K562 (cell line): ENCODE measurements around the gene LRRC61. TPM values are rescaled to one million over a fixed set of nuclear protein-coding genes. Genes with fewer than 3 reads are reported as not detected.
A peak's percentile ranks its signal among the peaks of the same experiment; 100 is the strongest.

Source experiments
- ATAC-seq: fragments of 200-7000 bp; cut with Tn5 transposase; 3 replicates; pipeline ENCODE4 v1.9.1; 2020; ENCODE audit warnings: moderate library complexity
- BruUV-seq: library from RNA; stranded (reverse); fragments of 400-500 nt; replicated peaks from 2 replicates; lab custom pipeline; 2021; lab: Mats Ljungman, UMichigan
- CTCF ChIA-PET: fragments of 300-600 bp; formaldehyde crosslinking; extraction: SDS; loops from one replicate; lab custom pipeline; 2021; ENCODE audit warnings: low intra/inter-chr PET ratio; lab: Yijun Ruan, JAX
- POLR2A ChIA-PET: fragments of 300-600, 350-650 bp; sonication (Branson Sonifier 250); formaldehyde crosslinking; extraction: SDS; loops from one replicate; lab custom pipeline; 2021; ENCODE audit warnings: antibody characterized with exemption, inconsistent platforms; lab: Yijun Ruan, JAX
- DNase-seq, 4 experiments: peaks; one replicate each; pipeline versions ENCODE4 v3.0.0 to v3.0.0-alpha.2; 2011 to 2018; ENCODE audit warnings: low spot score in 3 of 4, mixed read lengths in 3 of 4; ENCODE audit errors: extremely low read depth in 1 of 4
- FAIRE-seq: peaks from 2 replicates; lab custom pipeline; 2011; peaks lifted over from hg19 to GRCh38; lab: Jason Lieb, UNC
- H2AFZ ChIP-seq: 2 replicates; pipeline ENCODE4 v1.6.0; 2011; ENCODE audit warnings: low read depth, low read length, control low read depth, inconsistent platforms
- H3K27ac ChIP-seq: fragments of 200-600 bp; 3 replicates; pipeline ENCODE4 v1.8.0; 2011; ENCODE audit warnings: low read depth, mild to moderate bottlenecking, control low read depth, inconsistent platforms, low read length, moderate library complexity, mixed read lengths; ENCODE audit errors: extremely low read depth
- H3K27me3 ChIP-seq, 2 experiments: fragments of 300-600 bp in 1 of 2; 2 replicates in 1 of 2; 3 replicates in 1 of 2; pipeline versions ENCODE4 v1.6.0 to v1.8.0; 2011; ENCODE audit warnings: inconsistent platforms in 2 of 2, low read length in 2 of 2, mild to moderate bottlenecking in 1 of 2, mixed read lengths in 1 of 2, moderate library complexity in 1 of 2; ENCODE audit not compliant: control insufficient read depth in 2 of 2, insufficient read depth in 2 of 2
- H3K36me3 ChIP-seq: fragments of 300-600 bp; 3 replicates; pipeline ENCODE4 v1.8.0; 2011; ENCODE audit warnings: mild to moderate bottlenecking, low read length, inconsistent platforms; ENCODE audit not compliant: control insufficient read depth, insufficient read depth
- H3K4me1 ChIP-seq, 2 experiments: fragments of 200-600 bp in 1 of 2; replicated peaks in 1 of 2; 2 replicates in 1 of 2; 3 replicates in 1 of 2; pipeline versions ENCODE4 v1.5.1 to v1.8.0; 2011; ENCODE audit warnings: inconsistent platforms in 2 of 2, low read length in 2 of 2, mild to moderate bottlenecking in 1 of 2, mixed read lengths in 1 of 2, moderate library complexity in 1 of 2; ENCODE audit not compliant: control insufficient read depth in 2 of 2, insufficient read depth in 2 of 2
- H3K4me2 ChIP-seq: 2 replicates; pipeline ENCODE4 v1.6.1; 2011; ENCODE audit warnings: low read length, control low read depth, inconsistent platforms, mixed read lengths; ENCODE audit not compliant: insufficient read depth
- H3K4me3 ChIP-seq: fragments of 200-600 bp; sonication (generic), shearing (Covaris generic); 2 replicates; pipeline ENCODE4 v1.5.1; 2016; ENCODE audit warnings: control low read depth, inconsistent platforms
- H3K79me2 ChIP-seq: fragments of 200-600 bp; 3 replicates; pipeline ENCODE4 v1.8.0; 2011; ENCODE audit warnings: low read length, inconsistent platforms; ENCODE audit not compliant: control insufficient read depth, insufficient read depth
- H3K9ac ChIP-seq, 2 experiments: 2 replicates each; pipeline versions ENCODE4 v1.6.0 to v1.6.1; 2011; ENCODE audit warnings: low read depth in 2 of 2, low read length in 2 of 2, control low read depth in 1 of 2, inconsistent platforms in 1 of 2, mild to moderate bottlenecking in 1 of 2, mixed read lengths in 1 of 2; ENCODE audit not compliant: insufficient read depth in 1 of 2
- H3K9me1 ChIP-seq: one replicate; pipeline ENCODE4 v1.6.0; 2011; ENCODE audit warnings: inconsistent platforms, mild to moderate bottlenecking, low read length, moderate library complexity; ENCODE audit not compliant: control insufficient read depth, insufficient read depth
- H3K9me3 ChIP-seq: replicated peaks from 2 replicates; pipeline ENCODE4 v1.5.1; 2011; ENCODE audit warnings: low read depth, low read length, inconsistent platforms; ENCODE audit not compliant: control insufficient read depth, insufficient read depth
- H4K20me1 ChIP-seq: replicated peaks from 2 replicates; pipeline ENCODE4 v1.6.1; 2011; ENCODE audit warnings: low read length, inconsistent platforms, mixed read lengths; ENCODE audit not compliant: control insufficient read depth, insufficient read depth
- ARID1B ChIP-seq: fragments of 450-650 bp; IDR thresholded peaks from 2 replicates; pipeline ENCODE4 v1.6.1; 2016; ENCODE audit warnings: antibody characterized with exemption, mild to moderate bottlenecking, inconsistent platforms
- CTCF ChIP-seq, 3 experiments: IDR thresholded peaks in 2 of 3; conservative IDR thresholded peaks in 1 of 3; 2 replicates each; pipeline ENCODE4 v1.5.1; 2011 to 2012; ENCODE audit warnings: low read length in 3 of 3, mild to moderate bottlenecking in 3 of 3, control low read depth in 2 of 3, improper control_type of control experiment in 1 of 3, inconsistent platforms in 1 of 3, low read depth in 1 of 3, mixed read lengths in 1 of 3, moderate library complexity in 1 of 3; ENCODE audit not compliant: insufficient read depth in 2 of 3
- CXXC5 ChIP-seq: fragments of 250-450 bp; sonication (Bioruptor Pico); IDR thresholded peaks from 2 replicates; pipeline ENCODE4 v1.8.0; 2022; ENCODE audit warnings: inconsistent platforms, mild to moderate bottlenecking, moderate library complexity
- FOXP1 ChIP-seq: sonication (generic); formaldehyde crosslinking; IDR thresholded peaks from 2 replicates; pipeline ENCODE4 v1.8.0; 2022; ENCODE audit warnings: mild to moderate bottlenecking, missing genetic modification reagents
- GATAD2A ChIP-seq: fragments of 450-650 bp; IDR thresholded peaks from 2 replicates; pipeline ENCODE4 v1.6.1; 2017
- HNRNPLL ChIP-seq: fragments of 200-400 bp; formaldehyde crosslinking; IDR thresholded peaks from 2 replicates; pipeline ENCODE4 v1.6.1; 2017; ENCODE audit warnings: low read length, low read depth, mild to moderate bottlenecking; ENCODE audit not compliant: poor library complexity, severe bottlenecking
- ILF3 ChIP-seq: fragments of 450-650 bp; IDR thresholded peaks from 2 replicates; pipeline ENCODE4 v1.6.1; 2018; ENCODE audit warnings: antibody characterized with exemption, mild to moderate bottlenecking, moderate library complexity, borderline replicate concordance
- NCOA1 ChIP-seq: fragments of 450-650 bp; IDR thresholded peaks from 2 replicates; pipeline ENCODE4 v1.6.1; 2016; ENCODE audit warnings: low read depth
- RHOXF2B ChIP-seq: fragments of 250-450 bp; sonication (Bioruptor Pico); conservative IDR thresholded peaks from 2 replicates; pipeline ENCODE4 v1.5.1; 2021
- TEAD4 ChIP-seq, 2 experiments: sonication (generic) in 1 of 2; formaldehyde crosslinking in 1 of 2; IDR thresholded peaks; 2 replicates each; pipeline versions ENCODE4 v1.6.1 to v1.8.0; 2012 to 2022; ENCODE audit warnings: borderline replicate concordance in 1 of 2, inconsistent platforms in 1 of 2, low read length in 1 of 2, mild to moderate bottlenecking in 1 of 2, missing genetic modification reagents in 1 of 2
- ZBTB33 ChIP-seq: sonication (generic); formaldehyde crosslinking; IDR thresholded peaks from 2 replicates; pipeline ENCODE4 v1.8.1; 2023; ENCODE audit warnings: mild to moderate bottlenecking, missing genetic modification reagents
- ZKSCAN1 ChIP-seq: fragments of 150-350 bp; IDR thresholded peaks from 2 replicates; pipeline ENCODE4 v1.6.1; 2016; ENCODE audit warnings: low read depth, low read length
- ZNF12 ChIP-seq: sonication (generic); formaldehyde crosslinking; IDR thresholded peaks from 2 replicates; pipeline ENCODE4 v1.4.0; 2020; ENCODE audit warnings: mild to moderate bottlenecking, missing genetic modification reagents
- ZNF121 ChIP-seq: sonication (generic); formaldehyde crosslinking; conservative IDR thresholded peaks from 2 replicates; pipeline ENCODE4 v1.8.0; 2022; ENCODE audit warnings: missing genetic modification reagents
- ZNF277 ChIP-seq: fragments of 250-450 bp; sonication (Bioruptor Pico); IDR thresholded peaks from 2 replicates; pipeline ENCODE4 v1.8.0; 2022; ENCODE audit warnings: inconsistent platforms, mild to moderate bottlenecking, moderate library complexity, borderline replicate concordance
- ZNF324 ChIP-seq: fragments of 250-450 bp; sonication (Bioruptor Pico); IDR thresholded peaks from 2 replicates; pipeline ENCODE4 v1.4.0; 2020; ENCODE audit warnings: mild to moderate bottlenecking
- WGBS: fragments of 100-300 bp; shearing (Covaris generic); methylation state at CpG from one replicate; pipeline ENCODE4 v1.1.6; 2016; ENCODE audit warnings: low coverage, mixed read lengths; ENCODE audit not compliant: insufficient coverage; ENCODE audit errors: missing lambda C conversion rate; 5-methylcytosine and 5-hydroxymethylcytosine counted together
- in situ Hi-C: fragments of 300-500 bp; cut with MboI; formaldehyde crosslinking; loops from 4 replicates; pipeline ENCODE4 v1.15.0; 2018; ENCODE audit warnings: inconsistent platforms, mixed read lengths
- intact Hi-C: fragments of 100-400 bp; cut with micrococcal nuclease; formaldehyde crosslinking; loops from 2 replicates; pipeline ENCODE4 v1.14.2; 2022
- polyA plus RNA-seq, 8 experiments: library from polyadenylated mRNA; depleted of rRNA in 4 of 8; stranded (reverse) in 5 of 8; unstranded in 3 of 8; fragments of >200 nt; fragmentation: Nextera tagmentation in 2 of 8; fragmentation: Illumina TruSeq in 1 of 8; extraction: Ambion mirVana in 2 of 8; extraction: Trizol in 1 of 8; gene quantifications; 2 replicates each; pipeline versions ENCODE4 v1.2.1 to v1.2.3, GENCODE V29; 2011 to 2014; ENCODE audit warnings: inconsistent platforms in 1 of 8, missing spikeins in 1 of 8
- total RNA-seq, 7 experiments: library from RNA; depleted of rRNA in 6 of 7; stranded (reverse); fragments of >200 nt in 6 of 7; fragmentation: Illumina TruSeq in 2 of 7; extraction: Trizol in 2 of 7; gene quantifications; 2 replicates each; pipeline versions ENCODE4 v1.2.1 to v1.2.3, GENCODE V29; 2011 to 2021; ENCODE audit warnings: low replicate concordance in 1 of 7

LRRC61 gene
- total and polyA plus RNA-seq, 9 of the 15 experiments (the other 6 are each of a cell fraction or from before 2014, with no cell fraction given) = 1.3 to 55.2 (median 35.2) TPM

- peak overlapping the region; percentile 48 for H2AFZ ChIP-seq
- intact Hi-C loops = loop anchor here (2.0 to 10.0 kb wide), 3 partner anchors 21 to 397 kb away; partner anchors contain the start of gene ZNF775
- POLR2A ChIA-PET = interaction anchor here (0.6 to 1.2 kb wide), 2 partner anchors 10 to 29 kb away, joined by 3 to 9 read pairs; partner anchors contain the start of gene REPIN1
- TF ChIP-seq CTCF (IDR thresholded peaks at IDR 0.05 in 2 of 3, conservative IDR thresholded peaks at IDR 0.05 in 1 of 3; ENCODE audit: insufficient read depth in 2 of 3, low read depth in 1 of 3, low read length in 3 of 3) = peak; percentile 40 to 53 (median 48); a peak in 5 of 6 replicates
- no peak for TF ChIP-seq ZNF121 (CRISPR knock-in tag)
- TF ChIP-seq ARID1B = peak; percentile 61
- no peak for TF ChIP-seq ZNF324 (CRISPR knock-in tag)
- TF ChIP-seq TEAD4 (IDR thresholded peaks at IDR 0.05; ENCODE audit: low read length) = no peak
- no peak for TF ChIP-seq TEAD4 (CRISPR knock-in tag; IDR thresholded peaks at IDR 0.05; ENCODE audit: borderline replicate concordance)
- TF ChIP-seq ZNF277 (CRISPR knock-in tag) = no peak
- TF ChIP-seq ILF3 = no peak
- TF ChIP-seq GATAD2A = no peak
- TF ChIP-seq ZBTB33 (CRISPR knock-in tag) = peak; percentile 95
- peak; percentile 54 for TF ChIP-seq CXXC5 (CRISPR knock-in tag)
- no peak for TF ChIP-seq NCOA1
- peak; percentile 66; the same call in 1 of the 2 replicates for TF ChIP-seq ZKSCAN1
- TF ChIP-seq HNRNPLL = peak; percentile 77
- TF ChIP-seq RHOXF2B (CRISPR knock-in tag) = no peak
- no peak for TF ChIP-seq ZNF12 (CRISPR knock-in tag)
- TF ChIP-seq FOXP1 (CRISPR knock-in tag) = no peak
These were observed 34.7 kb downstream of the LRRC61 start for GRCh38 chr7:150357771-150358427.

More at GRCh38 chr7:150357771-150358427, 34.7 kb downstream of the LRRC61 start:
- H3K9me3 ChIP-seq = no peaks in the 10 kb centered on the region
- FAIRE-seq = peak; percentile 73
- peak; percentile 84 for ATAC-seq
- peak overlapping the region; percentile 30 for H3K4me2 ChIP-seq
- 38% methylated on average over 13 of the region's 13 CpGs for WGBS
- no TSS peak for BruUV-seq
- no peaks in the 10 kb centered on the region for H4K20me1 ChIP-seq
- H3K9me1 ChIP-seq = peaks cover 5% of the 10 kb centered on the region
- CTCF ChIA-PET = interaction anchor here (0.9 kb wide), 2 partner anchors 60 to 65 kb away, joined by 3 to 4 read pairs; no protein-coding TSS in a partner anchor
- H3K27ac ChIP-seq = no peak overlapping the region
- H3K36me3 ChIP-seq = no peaks in the 10 kb centered on the region
- no peak overlapping the region for H3K4me3 ChIP-seq
- H3K9ac ChIP-seq = peak overlapping the region in 1 of 2 experiments; percentile 69; a peak in 1 of 4 replicates
- H3K4me1 ChIP-seq = peaks cover 30 to 33% of the 10 kb centered on the region in 2 experiments; a peak in 4 of 5 replicates
- no peaks in the 10 kb centered on the region; a peak in 1 of 5 replicates for H3K27me3 ChIP-seq
- DNase-seq = peak; percentile 61 to 76 (median 68)
- in situ Hi-C loops = no loop called here
- H3K79me2 ChIP-seq = no peaks in the 10 kb centered on the region
